GM23338 (cell line): Measurements from ENCODE around the gene LRRC27.

Experiments used
- EZH2 ChIP-seq: fragments of 200-600 bp; sonication (generic); IDR thresholded peaks from one replicate; pipeline ENCODE4 v1.8.0; 2017; ENCODE audit warnings: antibody characterized with exemption, mild to moderate bottlenecking, low read depth; ENCODE audit not compliant: unreplicated experiment
- POLR2AphosphoS5 ChIP-seq: IDR thresholded peaks from 2 replicates; pipeline ENCODE4 v1.6.1; 2016; ENCODE audit warnings: antibody characterized with exemption, low read depth
- REST ChIP-seq: IDR thresholded peaks from one replicate; pipeline ENCODE4 v1.6.1; 2018; ENCODE audit warnings: antibody characterized with exemption; ENCODE audit not compliant: unreplicated experiment
- TF ChIP-seq, protein P1 (sequence below), 2 experiments: fragments of 200-600 bp in 1 of 2; sonication (generic) in 1 of 2; conservative IDR thresholded peaks; 2 replicates each; pipeline versions ENCODE4 v1.5.1 to v1.6.1; 2016 to 2017; ENCODE audit warnings: antibody characterized with exemption in 2 of 2, low read depth in 2 of 2, mild to moderate bottlenecking in 2 of 2, moderate library complexity in 1 of 2

GRCh38 chr10:132406181-132406580 is 74.2 kb downstream of the LRRC27 start:
- TF ChIP-seq, protein P1, sequence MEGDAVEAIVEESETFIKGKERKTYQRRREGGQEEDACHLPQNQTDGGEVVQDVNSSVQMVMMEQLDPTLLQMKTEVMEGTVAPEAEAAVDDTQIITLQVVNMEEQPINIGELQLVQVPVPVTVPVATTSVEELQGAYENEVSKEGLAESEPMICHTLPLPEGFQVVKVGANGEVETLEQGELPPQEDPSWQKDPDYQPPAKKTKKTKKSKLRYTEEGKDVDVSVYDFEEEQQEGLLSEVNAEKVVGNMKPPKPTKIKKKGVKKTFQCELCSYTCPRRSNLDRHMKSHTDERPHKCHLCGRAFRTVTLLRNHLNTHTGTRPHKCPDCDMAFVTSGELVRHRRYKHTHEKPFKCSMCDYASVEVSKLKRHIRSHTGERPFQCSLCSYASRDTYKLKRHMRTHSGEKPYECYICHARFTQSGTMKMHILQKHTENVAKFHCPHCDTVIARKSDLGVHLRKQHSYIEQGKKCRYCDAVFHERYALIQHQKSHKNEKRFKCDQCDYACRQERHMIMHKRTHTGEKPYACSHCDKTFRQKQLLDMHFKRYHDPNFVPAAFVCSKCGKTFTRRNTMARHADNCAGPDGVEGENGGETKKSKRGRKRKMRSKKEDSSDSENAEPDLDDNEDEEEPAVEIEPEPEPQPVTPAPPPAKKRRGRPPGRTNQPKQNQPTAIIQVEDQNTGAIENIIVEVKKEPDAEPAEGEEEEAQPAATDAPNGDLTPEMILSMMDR (conservative IDR thresholded peaks at IDR 0.05; ENCODE audit: low read depth in 2 of 2): no peak
- TF ChIP-seq REST: no peak
- no peak for TF ChIP-seq EZH2
- no peak for TF ChIP-seq POLR2AphosphoS5
